Astrocyte (in vitro differentiated cells and primary cell): Measurements from ENCODE around the gene OR13C3. TPM values are rescaled to one million over a fixed set of nuclear protein-coding genes. Genes with fewer than 3 reads are reported as not detected.

Experiments used
- DNase-seq: peaks from one replicate; pipeline ENCODE4 v3.0.0-alpha.2; 2010; ENCODE audit warnings: low read depth
- FAIRE-seq: peaks from 2 replicates; lab custom pipeline; 2011; peaks lifted over from hg19 to GRCh38; lab: Jason Lieb, UNC
- H2AFZ ChIP-seq: 2 replicates; pipeline ENCODE4 v1.6.0; 2012; ENCODE audit warnings: low read depth, low read length, inconsistent platforms
- H3K27ac ChIP-seq: 2 replicates; pipeline ENCODE4 v1.5.1; 2011; ENCODE audit warnings: low read depth, low read length, inconsistent platforms
- H3K27me3 ChIP-seq: 2 replicates; pipeline ENCODE4 v1.6.0; 2011; ENCODE audit warnings: low read length, inconsistent platforms; ENCODE audit not compliant: insufficient read depth
- H3K36me3 ChIP-seq: 2 replicates; pipeline ENCODE4 v1.5.1; 2011; ENCODE audit warnings: low read length, inconsistent platforms; ENCODE audit not compliant: insufficient read depth
- H3K4me1 ChIP-seq: 2 replicates; pipeline ENCODE4 v1.5.1; 2011; ENCODE audit warnings: low read length, inconsistent platforms; ENCODE audit not compliant: insufficient read depth
- H3K4me2 ChIP-seq: 2 replicates; pipeline ENCODE4 v1.6.0; 2012; ENCODE audit warnings: low read length, inconsistent platforms
- H3K4me3 ChIP-seq: 2 replicates; pipeline ENCODE4 v1.5.1; 2011; ENCODE audit warnings: low read depth, mild to moderate bottlenecking, low read length, inconsistent platforms; ENCODE audit not compliant: insufficient read depth
- H3K79me2 ChIP-seq: 2 replicates; pipeline ENCODE4 v1.6.0; 2012; ENCODE audit warnings: mild to moderate bottlenecking, low read length, inconsistent platforms; ENCODE audit not compliant: insufficient read depth
- H3K9ac ChIP-seq: 2 replicates; pipeline ENCODE4 v1.6.0; 2012; ENCODE audit warnings: mild to moderate bottlenecking, low read length, inconsistent platforms
- H3K9me3 ChIP-seq: 2 replicates; pipeline ENCODE4 v1.5.1; 2012; ENCODE audit warnings: low read depth, mild to moderate bottlenecking, low read length, inconsistent platforms; ENCODE audit not compliant: insufficient read depth
- H4K20me1 ChIP-seq: 2 replicates; pipeline ENCODE4 v1.6.0; 2012; ENCODE audit warnings: low read length, inconsistent platforms; ENCODE audit not compliant: insufficient read depth
- H3K27ac Mint-ChIP-seq: one replicate; pipeline ENCODE4 v1.8.0; 2021; ENCODE audit warnings: mild to moderate bottlenecking, mixed read lengths; ENCODE audit not compliant: unreplicated experiment
- H3K27me3 Mint-ChIP-seq: one replicate; pipeline ENCODE4 v1.8.0; 2021; ENCODE audit warnings: low read depth, mixed read lengths; ENCODE audit not compliant: unreplicated experiment
- H3K36me3 Mint-ChIP-seq: one replicate; pipeline ENCODE4 v1.8.0; 2021; ENCODE audit warnings: low read depth, mixed read lengths; ENCODE audit not compliant: unreplicated experiment
- H3K4me1 Mint-ChIP-seq: one replicate; pipeline ENCODE4 v1.8.0; 2021; ENCODE audit warnings: low read depth, mixed read lengths; ENCODE audit not compliant: unreplicated experiment
- H3K4me3 Mint-ChIP-seq: one replicate; pipeline ENCODE4 v1.8.0; 2021; ENCODE audit warnings: mild to moderate bottlenecking, moderate library complexity, mixed read lengths; ENCODE audit not compliant: unreplicated experiment
- H3K9me3 Mint-ChIP-seq: one replicate; pipeline ENCODE4 v1.8.0; 2021; ENCODE audit warnings: mild to moderate bottlenecking, mixed read lengths; ENCODE audit not compliant: unreplicated experiment
- CTCF ChIP-seq: IDR thresholded peaks from 2 replicates; pipeline ENCODE4 v1.5.1; 2011; ENCODE audit warnings: low read depth, mild to moderate bottlenecking, inconsistent platforms, low read length, moderate library complexity; ENCODE audit not compliant: insufficient read depth
- EZH2 ChIP-seq: IDR thresholded peaks from 2 replicates; pipeline ENCODE4 v1.6.1; 2012; ENCODE audit warnings: mild to moderate bottlenecking, low read length, inconsistent platforms; ENCODE audit not compliant: insufficient read depth
- total RNA-seq: library from RNA; stranded (reverse); gene quantifications from 2 replicates; pipeline ENCODE4 v1.2.1, GENCODE V29; 2021

The OR13C3 gene
- total RNA-seq, 1 donor from 2014 or later = not detected

- no peaks in the 10 kb centered on the region for H3K4me1 Mint-ChIP-seq
- H3K4me3 Mint-ChIP-seq = no peak overlapping the region
- no peaks in the 10 kb centered on the region for H3K79me2 ChIP-seq
- peaks cover 2% of the 10 kb centered on the region for H3K27me3 Mint-ChIP-seq
- H3K27me3 ChIP-seq = no peaks in the 10 kb centered on the region
- no peaks in the 10 kb centered on the region for H4K20me1 ChIP-seq
- no peak overlapping the region for H3K4me2 ChIP-seq
- no peaks in the 10 kb centered on the region for H3K36me3 Mint-ChIP-seq
- H3K27ac Mint-ChIP-seq = no peak overlapping the region
- no peak overlapping the region for H3K27ac ChIP-seq
- H3K9me3 Mint-ChIP-seq = no peaks in the 10 kb centered on the region
- H3K4me1 ChIP-seq = no peaks in the 10 kb centered on the region
- no peaks in the 10 kb centered on the region for H3K36me3 ChIP-seq
- H3K9me3 ChIP-seq = no peaks in the 10 kb centered on the region
- H3K4me3 ChIP-seq = no peak overlapping the region
- H3K9ac ChIP-seq = no peak overlapping the region
- H2AFZ ChIP-seq = no peak overlapping the region
- FAIRE-seq (no peak), DNase-seq (no peak)
- TF ChIP-seq CTCF (peak; percentile 15), EZH2 (no peak)
These were observed 41.8 kb downstream of the OR13C3 start for GRCh38 chr9:104494808-104495207.

Other genes starting within 250 kb of the OR13C3 start
- not detected in 2 replicates for gene OR13F1, start 32.6 kb downstream of the OR13C3 start, total RNA-seq
- gene OR13C4, start 9.6 kb downstream of the OR13C3 start, total RNA-seq = not detected in 2 replicates
- not detected in 2 replicates for gene OR13C8, start 32.3 kb upstream of the OR13C3 start, total RNA-seq
- gene OR13C5, start 62.6 kb upstream of the OR13C3 start, total RNA-seq = not detected in 2 replicates
- gene OR13C2, start 68.8 kb upstream of the OR13C3 start, total RNA-seq = not detected in 2 replicates
- gene OR13C9, start 81.3 kb upstream of the OR13C3 start, total RNA-seq = not detected in 2 replicates
- gene OR13D1, start 157.7 kb upstream of the OR13C3 start, total RNA-seq = not detected in 2 replicates
- gene NIPSNAP3A, start 210.8 kb upstream of the OR13C3 start, total RNA-seq = 25.9 and 28.2 TPM in 2 replicates
- 0.23 and 0.91 TPM in 2 replicates for gene NIPSNAP3B, start 227.3 kb upstream of the OR13C3 start, total RNA-seq